ENCODE data around the gene CEP128.
"Not testable (repeated sequence)": the region's sequence is repeated elsewhere in the genome, so short reads cannot be mapped to it uniquely, and the experiment has no call there.

The CEP128 gene

GRCh38 chr14:80951491-80951890 is 10.0 kb upstream of the CEP128 start:
- DNase-seq = no peak

GRCh38 chr14:80948291-80948690 is 6.8 kb upstream of the CEP128 start:
- DNase-seq = no peak

GRCh38 chr14:80946797-80947196 is 5.3 kb upstream of the CEP128 start:
- DNase-seq = no peak

- no peak for DNase-seq
These were observed 4.6 kb upstream of the CEP128 start for GRCh38 chr14:80946187-80946586.

- no peak for DNase-seq
These were observed 3.5 kb upstream of the CEP128 start for GRCh38 chr14:80944861-80945617.

GRCh38 chr14:80942191-80942600 is 658 bp upstream of the CEP128 start:
- DNase-seq = no peak

- no peak for DNase-seq
These were observed 1.4 kb downstream of the CEP128 start for GRCh38 chr14:80940146-80940545.

GRCh38 chr14:80933686-80934085 is 7.9 kb downstream of the CEP128 start:
- no peak for DNase-seq

- no peak for DNase-seq
These were observed 8.3 kb downstream of the CEP128 start for GRCh38 chr14:80933282-80933681.

- DNase-seq = peak; percentile 15
These were observed 10.6 kb downstream of the CEP128 start for GRCh38 chr14:80930836-80931389.

- no peak for DNase-seq
These were observed 11.4 kb downstream of the CEP128 start for GRCh38 chr14:80930095-80930494.

- no peak for DNase-seq
These were observed 14.2 kb downstream of the CEP128 start for GRCh38 chr14:80927083-80927989.

GRCh38 chr14:80926397-80927082 is 15.0 kb downstream of the CEP128 start:
- DNase-seq = no peak

GRCh38 chr14:80924365-80925103 is 17.0 kb downstream of the CEP128 start:
- DNase-seq = no peak

GRCh38 chr14:80923368-80923767 is 18.2 kb downstream of the CEP128 start:
- no peak for DNase-seq

- no peak for DNase-seq
These were observed 21.9 kb downstream of the CEP128 start for GRCh38 chr14:80919622-80920021.

GRCh38 chr14:80912013-80912412 is 29.5 kb downstream of the CEP128 start:
- not testable (repeated sequence) for DNase-seq

- no peak for DNase-seq
These were observed 34.6 kb downstream of the CEP128 start for GRCh38 chr14:80906946-80907345.

- no peak for DNase-seq
These were observed 35.2 kb downstream of the CEP128 start for GRCh38 chr14:80906336-80906735.

- DNase-seq = no peak
These were observed 38.9 kb downstream of the CEP128 start for GRCh38 chr14:80902608-80903007.

- no peak for DNase-seq
These were observed 39.7 kb downstream of the CEP128 start for GRCh38 chr14:80901822-80902221.

- no peak for DNase-seq
These were observed 40.3 kb downstream of the CEP128 start for GRCh38 chr14:80901260-80901659.
